Adrenal gland (tissue), 12 donors: ENCODE measurements around the gene SYT13. TPM values are rescaled to one million over a fixed set of nuclear protein-coding genes. Genes with fewer than 3 reads are reported as not detected.

ENCODE experiments used
- DNase-seq, 7 donors: peaks; one replicate each; pipeline ENCODE4 v3.0.0-alpha.2; 2019 to 2020
- H3K27ac ChIP-seq, 5 donors: fragments of 200-600 bp; sonication (generic) in 4 of 5; 1 replicate in 3 of 5; 2 replicates in 2 of 5; pipeline versions ENCODE4 v1.5.1 to v1.8.0; 2016 to 2020; ENCODE audit warnings: mild to moderate bottlenecking in 1 of 5
- H3K27me3 ChIP-seq: fragments of 200-600 bp; 2 replicates; pipeline ENCODE4 v1.8.0; 2021
- H3K36me3 ChIP-seq, 2 donors: fragments of 200-600 bp; replicated peaks in 1 of 2; 1 replicate in 1 of 2; 2 replicates in 1 of 2; pipeline versions ENCODE4 v1.5.1 to v1.8.0; 2018 to 2022
- H3K4me1 ChIP-seq, 2 donors: fragments of 200-600 bp; replicated peaks in 1 of 2; 1 replicate in 1 of 2; 2 replicates in 1 of 2; pipeline versions ENCODE4 v1.5.1 to v1.8.0; 2018 to 2021
- H3K4me3 ChIP-seq, 4 donors: fragments of 200-600 bp; sonication (generic) in 3 of 4; one replicate each; pipeline ENCODE4 v1.5.1; 2016 to 2018
- H3K9me3 ChIP-seq, 3 donors: fragments of 200-600 bp; sonication (generic) in 1 of 3; replicated peaks in 1 of 3; 1 replicate in 2 of 3; 2 replicates in 1 of 3; pipeline versions ENCODE4 v1.5.1 to v1.8.0; 2016 to 2021
- CTCF ChIP-seq, 6 experiments: fragments of 450-650 bp in 4 of 6; fragments of 200-600 bp in 2 of 6; sonication (generic) in 1 of 6; IDR thresholded peaks; 1 replicate in 5 of 6; 2 replicates in 1 of 6; pipeline versions ENCODE4 v1.5.1 to v1.8.0; 2016 to 2021; ENCODE audit warnings: antibody characterized with exemption in 6 of 6, mild to moderate bottlenecking in 2 of 6, moderate library complexity in 1 of 6
- POLR2A ChIP-seq, 2 donors: fragments of 450-650 bp; IDR thresholded peaks; one replicate each; pipeline ENCODE4 v1.6.1; 2017; ENCODE audit warnings: antibody characterized with exemption in 2 of 2, mild to moderate bottlenecking in 2 of 2, moderate library complexity in 1 of 2
- WGBS, 4 donors: extraction: QIAGEN DNeasy Blood & Tissue Kit in 2 of 4; methylation state at CpG; one replicate each; pipeline versions ENCODE4 v1.1.5 to v1.1.7; 2013 to 2017; 5-methylcytosine and 5-hydroxymethylcytosine counted together
- intact Hi-C, 2 donors: fragments of 100-400 bp; cut with DNase I; formaldehyde crosslinking; loops; one replicate each; pipeline versions ENCODE4 v1.14.1 to v1.15.0; 2022 to 2023
- polyA plus RNA-seq, 3 donors: library from polyadenylated mRNA; stranded (reverse); fragments of 200-250 nt in 2 of 3; fragments of 350-450 nt in 1 of 3; fragmentation: Illumina TruSeq in 1 of 3; extraction: RNeasy Lipid Tissue Mini Kit (QIAGEN cat#74804) in 1 of 3; gene quantifications; one replicate each; pipeline ENCODE4 v1.2.3, GENCODE V29; 2013 to 2014
- total RNA-seq, 9 donors: library from RNA; depleted of rRNA in 4 of 9; stranded (reverse); fragments of >200 nt in 4 of 9; fragments of 120-200 nt in 1 of 9; fragmentation: NEBNext Ultra II Directional in 1 of 9; extraction: Animal tissue kit (Norgen Biotek cat#: 25700) in 1 of 9; gene quantifications; one replicate each; pipeline versions ENCODE4 v1.1.0 to v1.2.4, GENCODE V29; 2013 to 2023
- donor health status: healthy with polysubstance abuse.
- donor health status: Bipolar disorder and iron deficiency.
- donor health status: DM: yes; HTN: yes; CAD: no.
- donor health status: DM: no; HTN: no; CAD: no.
- donor health status: DM: no; HTN: no; CAD: no.
- donor health status: DM: yes; HTN: yes; CAD: no.

SYT13 gene
- total and polyA plus RNA-seq, 12 donors = 0.50 to 6.6 (median 2.7) TPM; not detected in 4

- intact Hi-C loops = no loop called here
- H3K4me3 ChIP-seq = no peak overlapping the region
- H3K9me3 ChIP-seq = no peaks in the 10 kb centered on the region
- H3K4me1 ChIP-seq = no peaks in the 10 kb centered on the region
- 62 to 74% (median 67%) methylated on average over 4 of the region's 4 CpGs for WGBS, 4 donors
- no peaks in the 10 kb centered on the region for H3K36me3 ChIP-seq
- H3K27me3 ChIP-seq = no peaks in the 10 kb centered on the region
- no peak for DNase-seq
- TF ChIP-seq CTCF (IDR thresholded peaks at IDR 0.05) (no peak), POLR2A (IDR thresholded peaks at IDR 0.05) (no peak)
- H3K27ac ChIP-seq = no peak overlapping the region
These were observed 10.3 kb downstream of the SYT13 start for GRCh38 chr11:45275828-45276227.

- intact Hi-C loops = no loop called here
These were observed 11.9 kb downstream of the SYT13 start for GRCh38 chr11:45274206-45274605.

GRCh38 chr11:45273509-45273908 lies 12.6 kb downstream of the SYT13 start:
- no peaks in the 10 kb centered on the region for H3K36me3 ChIP-seq
- no peaks in the 10 kb centered on the region for H3K4me1 ChIP-seq
- DNase-seq = no peak
- no peaks in the 10 kb centered on the region for H3K9me3 ChIP-seq
- no peak overlapping the region for H3K27ac ChIP-seq
- intact Hi-C loops = no loop called here
- H3K4me3 ChIP-seq = no peak overlapping the region
- no peak for TF ChIP-seq CTCF (IDR thresholded peaks at IDR 0.05)
- TF ChIP-seq POLR2A (IDR thresholded peaks at IDR 0.05) = no peak
- peaks cover 4% of the 10 kb centered on the region for H3K27me3 ChIP-seq
- WGBS, 4 donors = 66 to 82% (median 79%) methylated on average over 6 of the region's 6 CpGs

More at GRCh38 chr11:45274206-45274605, 11.9 kb downstream of the SYT13 start:
- Histone ChIP-seq H3K4me3 (no peak overlapping the region), H3K27me3 (peaks cover 2% of the 10 kb centered on the region), H3K9me3 (no peaks in the 10 kb centered on the region), H3K36me3 (no peaks in the 10 kb centered on the region), H3K27ac (no peak overlapping the region), H3K4me1 (no peaks in the 10 kb centered on the region)
- 56 to 76% (median 76%) methylated on average over 4 of the region's 4 CpGs for WGBS, 4 donors
- no peak for TF ChIP-seq POLR2A (IDR thresholded peaks at IDR 0.05)
- TF ChIP-seq CTCF (IDR thresholded peaks at IDR 0.05) = no peak
- DNase-seq = no peak

GRCh38 chr11:45272701-45273100 lies 13.4 kb downstream of the SYT13 start:
- intact Hi-C loops = no loop called here
- TF ChIP-seq CTCF (IDR thresholded peaks at IDR 0.05) (no peak), POLR2A (IDR thresholded peaks at IDR 0.05) (no peak)
- H3K27ac ChIP-seq = no peak overlapping the region
- H3K9me3 ChIP-seq = no peaks in the 10 kb centered on the region
- H3K4me3 ChIP-seq = no peak overlapping the region
- H3K36me3 ChIP-seq = no peaks in the 10 kb centered on the region
- peaks cover 4% of the 10 kb centered on the region for H3K27me3 ChIP-seq
- no peak for DNase-seq
- WGBS, 4 donors = 61 to 80% (median 70%) methylated on average over 2 of the region's 2 CpGs
- no peaks in the 10 kb centered on the region for H3K4me1 ChIP-seq
